Cardiac muscle cell (in vitro differentiated cells and primary cell): ENCODE measurements around the gene ZFAND2B. TPM values are rescaled to one million over a fixed set of nuclear protein-coding genes. Genes with fewer than 3 reads are reported as not detected.

ENCODE experiments used
- DNase-seq, 2 donors: peaks; one replicate each; pipeline versions ENCODE4 v3.0.0 to v3.0.0-alpha.2; 2010 to 2017; ENCODE audit warnings: low read depth in 1 of 2, low spot score in 1 of 2
- H3K27ac ChIP-seq: fragments of 200-600 bp; sonication (generic); 2 replicates; pipeline ENCODE4 v1.5.1; 2016
- H3K27me3 ChIP-seq: fragments of 200-600 bp; sonication (generic); 2 replicates; pipeline ENCODE4 v1.6.0; 2016; ENCODE audit warnings: control low read depth
- H3K36me3 ChIP-seq: fragments of 200-600 bp; sonication (generic); 2 replicates; pipeline ENCODE4 v1.5.1; 2016; ENCODE audit warnings: control low read depth
- H3K4me1 ChIP-seq: fragments of 200-600 bp; sonication (generic); 2 replicates; pipeline ENCODE4 v1.8.1; 2017; ENCODE audit warnings: low read depth, mild to moderate bottlenecking, mixed run types
- H3K4me3 ChIP-seq: fragments of 200-600 bp; sonication (generic); 2 replicates; pipeline ENCODE4 v1.5.1; 2016; ENCODE audit warnings: mild to moderate bottlenecking
- H3K9me3 ChIP-seq: fragments of 200-600 bp; sonication (generic); 2 replicates; pipeline ENCODE4 v1.5.1; 2017; ENCODE audit warnings: low read depth, mild to moderate bottlenecking, control low read depth
- polyA plus RNA-seq: library from polyadenylated mRNA; unstranded; fragments of >200 nt; fragmentation: Nextera tagmentation; extraction: Ambion mirVana; gene quantifications from 2 replicates; pipeline ENCODE4 v1.2.1, GENCODE V29; 2016
- total RNA-seq: library from RNA; depleted of rRNA; stranded (reverse); fragments of >200 nt; gene quantifications from 2 replicates; pipeline ENCODE4 v1.2.3, GENCODE V29; 2016
- TF ChIP-seq, protein P1 (sequence below): IDR thresholded peaks from 2 replicates; pipeline ENCODE4 v1.5.1; 2012; ENCODE audit warnings: low read depth, mild to moderate bottlenecking, low read length

Gene ZFAND2B
- total and polyA plus RNA-seq, 2 experiments from 2014 or later = 35.4 to 54.8 TPM

DNA sequence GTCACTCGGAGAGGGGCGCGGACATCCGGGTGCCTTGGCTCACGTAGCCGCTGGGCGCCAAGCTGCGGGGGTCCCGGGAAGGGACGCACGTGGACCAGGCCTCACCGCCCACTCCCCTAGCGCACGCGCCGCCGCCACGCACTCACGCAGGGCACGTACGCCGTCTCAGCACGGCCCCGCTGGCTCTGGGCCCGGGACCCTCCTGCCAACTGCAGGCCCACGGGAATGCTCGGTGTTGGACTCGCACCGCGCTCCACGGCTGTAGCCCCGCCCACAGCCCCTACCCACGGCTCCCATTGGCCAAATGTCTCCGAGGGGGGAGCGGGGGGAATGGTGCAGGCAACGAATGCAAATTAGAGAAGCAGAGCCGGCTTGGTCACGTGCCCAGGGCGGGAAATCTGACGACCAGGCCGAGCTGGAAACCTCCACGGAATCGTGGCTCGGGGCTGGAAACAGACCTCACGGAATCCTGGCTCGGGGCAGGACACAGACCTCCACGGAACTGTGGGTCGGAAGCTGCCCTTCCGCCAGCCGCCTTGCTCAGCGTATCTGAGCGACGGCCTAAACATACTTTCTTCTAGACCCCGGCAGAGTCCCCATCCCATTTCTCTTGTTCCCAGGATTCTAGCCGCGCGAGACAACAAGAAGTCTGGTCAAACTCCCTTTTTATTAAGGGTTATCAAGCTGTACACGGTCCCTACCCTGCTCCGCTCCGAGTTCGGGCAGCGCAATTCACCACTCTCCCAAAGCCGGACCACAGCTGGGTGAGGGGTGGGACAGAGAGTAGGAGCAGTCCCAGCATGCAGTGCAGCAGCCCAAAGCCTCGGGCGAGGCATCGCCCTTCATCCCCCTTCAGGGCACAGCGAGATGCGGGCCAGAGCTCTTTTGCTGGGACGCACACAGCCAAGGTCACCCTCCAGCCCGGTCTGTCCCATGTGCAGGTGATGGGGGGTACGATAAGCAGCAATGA, 12.4 kb downstream of the ZFAND2B start, which contains the start of gene ABCB6:
TSS of gene ABCB6 (minus strand) at position 227 of the 970 bp plus-strand sequence. CDS start 285 bp downstream, outside the sequence.
- peak within 1 kb of the TSS; percentile 80 for H3K27ac ChIP-seq
- H3K36me3 ChIP-seq = peaks cover 40% of the 10 kb centered on the region
- TF ChIP-seq, protein P1, sequence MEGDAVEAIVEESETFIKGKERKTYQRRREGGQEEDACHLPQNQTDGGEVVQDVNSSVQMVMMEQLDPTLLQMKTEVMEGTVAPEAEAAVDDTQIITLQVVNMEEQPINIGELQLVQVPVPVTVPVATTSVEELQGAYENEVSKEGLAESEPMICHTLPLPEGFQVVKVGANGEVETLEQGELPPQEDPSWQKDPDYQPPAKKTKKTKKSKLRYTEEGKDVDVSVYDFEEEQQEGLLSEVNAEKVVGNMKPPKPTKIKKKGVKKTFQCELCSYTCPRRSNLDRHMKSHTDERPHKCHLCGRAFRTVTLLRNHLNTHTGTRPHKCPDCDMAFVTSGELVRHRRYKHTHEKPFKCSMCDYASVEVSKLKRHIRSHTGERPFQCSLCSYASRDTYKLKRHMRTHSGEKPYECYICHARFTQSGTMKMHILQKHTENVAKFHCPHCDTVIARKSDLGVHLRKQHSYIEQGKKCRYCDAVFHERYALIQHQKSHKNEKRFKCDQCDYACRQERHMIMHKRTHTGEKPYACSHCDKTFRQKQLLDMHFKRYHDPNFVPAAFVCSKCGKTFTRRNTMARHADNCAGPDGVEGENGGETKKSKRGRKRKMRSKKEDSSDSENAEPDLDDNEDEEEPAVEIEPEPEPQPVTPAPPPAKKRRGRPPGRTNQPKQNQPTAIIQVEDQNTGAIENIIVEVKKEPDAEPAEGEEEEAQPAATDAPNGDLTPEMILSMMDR = no peak
- DNase-seq = peak; percentile 93 to 98
- H3K4me1 ChIP-seq = peaks cover 12% of the 10 kb centered on the region
- no peaks in the 10 kb centered on the region for H3K9me3 ChIP-seq
- H3K4me3 ChIP-seq = peak within 1 kb of the TSS; percentile 34
- H3K27me3 ChIP-seq = no peaks in the 10 kb centered on the region

DNA sequence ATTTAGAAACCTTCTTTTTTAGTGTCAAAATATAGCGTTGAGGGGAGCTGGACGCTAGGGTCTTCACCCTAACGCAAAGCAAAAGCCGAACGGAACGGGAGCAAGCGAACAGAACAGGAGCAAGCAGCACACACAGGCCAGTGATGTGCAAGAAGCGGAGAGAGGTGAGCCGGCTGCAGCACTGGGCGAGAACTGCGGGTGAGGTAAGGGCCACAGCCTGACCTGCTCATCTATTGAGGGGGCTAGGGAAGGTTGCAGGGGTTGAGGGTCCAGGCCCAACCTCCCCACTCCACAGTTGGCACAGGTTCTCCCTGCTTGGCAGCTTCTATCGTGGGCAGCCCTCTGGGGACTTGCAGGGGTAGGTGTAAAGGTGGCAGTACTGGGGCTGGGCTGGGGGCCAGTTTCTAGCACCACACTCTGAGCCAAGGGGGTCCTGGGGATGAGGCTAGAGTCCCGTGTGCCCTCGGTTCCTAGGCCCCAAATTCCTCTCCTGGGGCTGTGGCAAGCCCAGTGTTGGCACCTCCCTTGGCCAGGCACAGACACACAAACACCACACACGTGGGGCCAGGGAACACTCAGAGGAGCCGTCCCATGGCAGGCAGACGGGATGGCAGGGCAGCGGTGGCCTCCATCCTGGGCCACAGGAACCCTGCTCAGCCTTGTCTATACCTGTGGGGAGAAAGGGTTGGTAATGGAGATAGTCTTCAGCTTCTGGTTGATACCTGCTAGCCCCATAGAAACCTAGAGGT, 13.4 kb downstream of the ZFAND2B start:
- H3K27me3 ChIP-seq = no peaks in the 10 kb centered on the region
- TF ChIP-seq, protein P1 = no peak
- H3K9me3 ChIP-seq = no peaks in the 10 kb centered on the region
- H3K4me1 ChIP-seq = peaks cover 12% of the 10 kb centered on the region
- DNase-seq = no peak
- no peak overlapping the region for H3K4me3 ChIP-seq
- peaks cover 50% of the 10 kb centered on the region for H3K36me3 ChIP-seq
- no peak overlapping the region for H3K27ac ChIP-seq

DNA sequence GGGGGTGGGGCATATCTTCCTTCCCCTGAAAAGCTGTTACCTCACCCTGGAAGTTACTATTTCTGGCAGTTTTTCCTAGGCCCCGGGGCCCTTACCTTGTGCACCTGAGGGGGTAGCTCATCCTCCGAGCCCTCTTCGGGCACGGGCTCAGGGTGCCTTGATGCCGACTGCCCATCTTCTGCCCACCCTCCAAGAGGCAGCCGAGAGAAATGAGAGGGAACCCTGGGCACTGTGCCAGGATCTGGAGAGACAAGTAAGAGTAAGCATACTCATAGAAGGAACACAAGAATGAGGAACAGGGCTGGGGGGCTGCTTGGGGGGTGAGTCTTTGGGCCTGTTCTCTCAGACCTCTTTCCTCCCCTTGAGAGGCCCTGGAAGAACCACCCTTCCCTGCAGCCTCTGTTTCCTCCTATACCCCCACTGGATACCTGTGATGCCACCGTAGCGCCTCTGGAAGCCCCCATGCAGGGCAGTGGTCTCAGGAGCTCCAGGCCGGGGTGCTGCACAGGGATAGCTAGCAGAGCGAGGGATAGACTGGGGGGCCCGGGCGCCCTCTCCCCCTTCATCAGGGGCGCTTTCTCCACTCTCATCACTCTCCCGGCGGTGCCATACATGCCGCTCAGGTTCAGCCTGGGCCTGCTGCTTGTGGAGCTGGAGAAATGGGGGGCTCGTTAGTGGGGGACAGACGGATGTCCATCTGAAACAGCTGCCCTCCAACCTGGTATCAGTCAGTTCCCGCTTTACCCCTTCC, 14.2 kb downstream of the ZFAND2B start:
- Histone ChIP-seq H3K4me3 (no peak overlapping the region), H3K9me3 (no peaks in the 10 kb centered on the region), H3K36me3 (peaks cover 56% of the 10 kb centered on the region), H3K4me1 (peaks cover 12% of the 10 kb centered on the region), H3K27me3 (no peaks in the 10 kb centered on the region), H3K27ac (no peak overlapping the region)
- DNase-seq = no peak
- TF ChIP-seq, protein P1 = no peak

DNA sequence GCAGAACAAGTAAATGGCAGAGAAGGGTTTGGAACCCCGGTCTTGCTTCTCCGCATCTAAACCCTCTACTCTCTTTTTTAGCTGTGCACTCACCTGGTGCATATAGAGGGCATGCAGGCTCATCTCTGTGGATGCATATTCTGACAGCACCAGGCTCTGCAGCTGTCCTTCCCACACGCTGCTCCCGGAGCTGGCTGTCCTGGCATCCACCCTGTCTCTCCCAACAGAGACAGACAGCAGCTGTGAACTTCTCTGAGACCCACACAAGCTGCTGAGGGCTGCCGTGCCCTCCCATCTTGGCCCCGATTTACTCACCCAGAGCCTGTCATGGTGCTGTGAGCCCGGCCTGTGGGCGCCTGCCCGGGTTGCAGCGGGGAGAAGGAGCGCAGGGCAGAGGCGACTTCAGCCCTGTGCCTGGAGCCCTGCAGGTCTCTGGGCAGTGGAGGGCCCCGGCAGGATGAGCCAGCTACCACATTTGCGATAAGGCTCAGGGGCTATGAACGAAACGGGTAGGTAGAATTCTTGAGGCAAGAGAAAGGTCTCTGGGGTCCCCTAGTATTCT, 15.5 kb downstream of the ZFAND2B start:
- TF ChIP-seq, protein P1 = no peak
- Histone ChIP-seq H3K4me1 (peaks cover 12% of the 10 kb centered on the region), H3K4me3 (no peak overlapping the region), H3K27ac (no peak overlapping the region), H3K27me3 (no peaks in the 10 kb centered on the region), H3K9me3 (no peaks in the 10 kb centered on the region), H3K36me3 (peaks cover 56% of the 10 kb centered on the region)
- DNase-seq = no peak
